CD14-positive monocyte (primary cell): ENCODE data around the gene CALR. TPM values are rescaled to one million over a fixed set of nuclear protein-coding genes. Genes with fewer than 3 reads are reported as not detected.

ENCODE experiments used
- DNase-seq, 3 donors: peaks; one replicate each; pipeline ENCODE4 v3.0.0-alpha.2; 2011 to 2022
- H2AFZ ChIP-seq: 2 replicates; pipeline ENCODE4 v1.6.0; 2012; ENCODE audit warnings: mild to moderate bottlenecking, low read depth, low read length, inconsistent platforms; ENCODE audit not compliant: insufficient read depth, poor library complexity, severe bottlenecking
- H3K27ac ChIP-seq, 2 donors: 1 replicate in 1 of 2; 2 replicates in 1 of 2; pipeline ENCODE4 v1.5.1; 2012 to 2013; ENCODE audit warnings: low read length in 2 of 2, control low read depth in 1 of 2, inconsistent platforms in 1 of 2, low read depth in 1 of 2, mild to moderate bottlenecking in 1 of 2
- H3K27me3 ChIP-seq, 2 donors: one replicate each; pipeline versions ENCODE4 v1.6.0 to v1.6.1; 2011 to 2013; ENCODE audit warnings: low read length in 2 of 2; ENCODE audit not compliant: control insufficient read depth in 2 of 2, insufficient read depth in 2 of 2
- H3K36me3 ChIP-seq, 2 donors: replicated peaks in 1 of 2; 1 replicate in 1 of 2; 2 replicates in 1 of 2; pipeline versions ENCODE4 v1.5.1 to v1.6.1; 2012 to 2013; ENCODE audit warnings: low read length in 2 of 2, control low read depth in 1 of 2, inconsistent platforms in 1 of 2, mild to moderate bottlenecking in 1 of 2; ENCODE audit not compliant: insufficient read depth in 2 of 2, control insufficient read depth in 1 of 2
- H3K4me1 ChIP-seq, 2 donors: 1 replicate in 1 of 2; 2 replicates in 1 of 2; pipeline versions ENCODE4 v1.5.1 to v1.6.1; 2012 to 2013; ENCODE audit warnings: low read length in 2 of 2, control low read depth in 1 of 2, inconsistent platforms in 1 of 2, mild to moderate bottlenecking in 1 of 2, moderate library complexity in 1 of 2; ENCODE audit not compliant: insufficient read depth in 2 of 2, control insufficient read depth in 1 of 2
- H3K4me2 ChIP-seq: replicated peaks from 2 replicates; pipeline ENCODE3; 2012; ENCODE audit warnings: low read length, moderate library complexity, mild to moderate bottlenecking; ENCODE audit not compliant: poor library complexity, severe bottlenecking; ENCODE audit errors: extremely low read depth
- H3K4me3 ChIP-seq, 3 experiments: fragments of 200-600 bp in 1 of 3; sonication (generic) in 1 of 3; replicated peaks in 1 of 3; 1 replicate in 2 of 3; 2 replicates in 1 of 3; pipeline ENCODE4 v1.5.1; 2011 to 2013; ENCODE audit warnings: low read length in 3 of 3, mild to moderate bottlenecking in 3 of 3, control low read depth in 2 of 3, low read depth in 2 of 3, inconsistent platforms in 1 of 3, moderate library complexity in 1 of 3
- H3K79me2 ChIP-seq: 2 replicates; pipeline ENCODE4 v1.6.0; 2012; ENCODE audit warnings: mild to moderate bottlenecking, control low read depth, inconsistent platforms, low read length, moderate library complexity; ENCODE audit not compliant: insufficient read depth
- H3K9ac ChIP-seq: 2 replicates; pipeline ENCODE4 v1.6.0; 2017; ENCODE audit warnings: low read length, mild to moderate bottlenecking; ENCODE audit not compliant: insufficient read depth, poor library complexity, severe bottlenecking
- H3K9me3 ChIP-seq, 2 donors: replicated peaks in 1 of 2; 1 replicate in 1 of 2; 2 replicates in 1 of 2; pipeline versions ENCODE4 v1.5.1 to v1.6.1; 2012 to 2013; ENCODE audit warnings: low read length in 2 of 2, control low read depth in 1 of 2; ENCODE audit not compliant: control insufficient read depth in 1 of 2, insufficient read depth in 1 of 2
- H4K20me1 ChIP-seq: 2 replicates; pipeline ENCODE4 v1.6.0; 2012; ENCODE audit warnings: mild to moderate bottlenecking, low read length, control low read depth, moderate library complexity; ENCODE audit not compliant: insufficient read depth
- H3K27ac Mint-ChIP-seq, 7 donors: one replicate each; pipeline ENCODE4 v1.8.0; 2020; ENCODE audit warnings: mild to moderate bottlenecking in 7 of 7, mixed read lengths in 7 of 7, moderate library complexity in 6 of 7, inconsistent platforms in 2 of 7
- H3K27me3 Mint-ChIP-seq, 3 donors: one replicate each; pipeline ENCODE4 v1.8.0; 2021 to 2022; ENCODE audit warnings: low read depth in 3 of 3, mild to moderate bottlenecking in 3 of 3, mixed read lengths in 3 of 3, moderate library complexity in 3 of 3, inconsistent platforms in 1 of 3
- H3K36me3 Mint-ChIP-seq, 2 donors: one replicate each; pipeline ENCODE4 v1.8.0; 2020; ENCODE audit warnings: mixed read lengths in 2 of 2, inconsistent platforms in 1 of 2, mild to moderate bottlenecking in 1 of 2
- H3K4me1 Mint-ChIP-seq: one replicate; pipeline ENCODE4 v1.8.0; 2020; ENCODE audit warnings: mild to moderate bottlenecking, mixed read lengths
- H3K4me3 Mint-ChIP-seq, 2 donors: one replicate each; pipeline ENCODE4 v1.8.0; 2020; ENCODE audit warnings: mild to moderate bottlenecking in 2 of 2, mixed read lengths in 2 of 2, moderate library complexity in 1 of 2
- H3K9me3 Mint-ChIP-seq, 7 donors: one replicate each; pipeline ENCODE4 v1.8.0; 2020 to 2022; ENCODE audit warnings: mixed read lengths in 7 of 7, mild to moderate bottlenecking in 6 of 7, moderate library complexity in 6 of 7, inconsistent platforms in 2 of 7
- WGBS: methylation state at CpG from one replicate; pipeline ENCODE4 v1.1.5; 2013; ENCODE audit warnings: missing lambda C conversion rate; ENCODE audit not compliant: insufficient coverage; 5-methylcytosine and 5-hydroxymethylcytosine counted together
- intact Hi-C, 2 donors: fragments of 100-400 bp; cut with micrococcal nuclease; formaldehyde crosslinking; loops; one replicate each; pipeline versions ENCODE4 v1.15.0 to v1.15.1; 2023
- polyA plus RNA-seq, 3 donors: library from polyadenylated mRNA; depleted of rRNA in 1 of 3; unstranded in 2 of 3; stranded (reverse) in 1 of 3; fragments of 300-500 nt in 2 of 3; fragments of >200 nt in 1 of 3; fragmentation: Illumina TruSeq in 2 of 3; gene quantifications; 1 replicate in 2 of 3; 2 replicates in 1 of 3; pipeline ENCODE4 v1.2.3, GENCODE V29; 2012 to 2021
- TF ChIP-seq, protein P1 (sequence below): fragments of 200-600 bp; IDR thresholded peaks from one replicate; pipeline ENCODE4 v1.8.0; 2022; ENCODE audit warnings: antibody characterized with exemption, mild to moderate bottlenecking

Gene CALR
- polyA plus RNA-seq, 3 donors: 109 to 441 (median 133) TPM

DNA sequence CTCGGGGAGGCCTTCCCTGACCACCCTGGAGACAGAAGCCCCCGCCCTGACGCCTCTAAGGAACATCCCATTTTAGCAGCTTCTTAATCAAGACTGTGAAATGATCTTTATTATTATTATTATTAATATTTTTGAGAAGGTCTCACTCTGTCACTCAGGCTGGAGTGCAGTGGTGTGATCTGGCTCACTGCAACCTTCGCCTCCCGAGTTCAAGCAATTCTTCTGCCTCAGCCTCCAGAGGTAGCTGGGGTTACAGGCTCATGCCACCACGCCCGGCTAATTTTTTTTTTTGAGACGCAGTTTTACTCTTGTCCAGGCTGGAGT, 27.4 kb downstream of the CALR start:
- intact Hi-C loops: loop anchor here in 1 of 2 donors (10.0 kb wide), 1 partner anchor 81 kb away; the partner anchor contains the start of genes DNASE2 and KLF1
- no peaks in the 10 kb centered on the region for H3K79me2 ChIP-seq
- no CpG with 5 or more reads among the region's 8 CpGs for WGBS
- H3K9me3 ChIP-seq: no peaks in the 10 kb centered on the region
- Mint-ChIP-seq H3K27ac (peak overlapping the region in 1 of 7 donors; percentile 54), H3K36me3 (no peaks in the 10 kb centered on the region), H3K9me3 (peaks cover 0 to 2% (median 0%) of the 10 kb centered on the region in 7 donors), H3K4me3 (no peak overlapping the region), H3K4me1 (peaks cover 6% of the 10 kb centered on the region), H3K27me3 (peaks cover 1 to 6% (median 5%) of the 10 kb centered on the region in 3 donors)
- no peaks in the 10 kb centered on the region for H3K36me3 ChIP-seq
- no peaks in the 10 kb centered on the region for H3K27me3 ChIP-seq
- H4K20me1 ChIP-seq: no peaks in the 10 kb centered on the region
- no peak overlapping the region for H3K9ac ChIP-seq
- H3K4me2 ChIP-seq: peak overlapping the region; percentile 98
- TF ChIP-seq, protein P1, sequence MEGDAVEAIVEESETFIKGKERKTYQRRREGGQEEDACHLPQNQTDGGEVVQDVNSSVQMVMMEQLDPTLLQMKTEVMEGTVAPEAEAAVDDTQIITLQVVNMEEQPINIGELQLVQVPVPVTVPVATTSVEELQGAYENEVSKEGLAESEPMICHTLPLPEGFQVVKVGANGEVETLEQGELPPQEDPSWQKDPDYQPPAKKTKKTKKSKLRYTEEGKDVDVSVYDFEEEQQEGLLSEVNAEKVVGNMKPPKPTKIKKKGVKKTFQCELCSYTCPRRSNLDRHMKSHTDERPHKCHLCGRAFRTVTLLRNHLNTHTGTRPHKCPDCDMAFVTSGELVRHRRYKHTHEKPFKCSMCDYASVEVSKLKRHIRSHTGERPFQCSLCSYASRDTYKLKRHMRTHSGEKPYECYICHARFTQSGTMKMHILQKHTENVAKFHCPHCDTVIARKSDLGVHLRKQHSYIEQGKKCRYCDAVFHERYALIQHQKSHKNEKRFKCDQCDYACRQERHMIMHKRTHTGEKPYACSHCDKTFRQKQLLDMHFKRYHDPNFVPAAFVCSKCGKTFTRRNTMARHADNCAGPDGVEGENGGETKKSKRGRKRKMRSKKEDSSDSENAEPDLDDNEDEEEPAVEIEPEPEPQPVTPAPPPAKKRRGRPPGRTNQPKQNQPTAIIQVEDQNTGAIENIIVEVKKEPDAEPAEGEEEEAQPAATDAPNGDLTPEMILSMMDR: no peak
- H2AFZ ChIP-seq: peak overlapping the region; percentile 73
- H3K4me3 ChIP-seq: no peak overlapping the region
- no peak for DNase-seq
- peaks cover 7 to 10% of the 10 kb centered on the region in 2 donors for H3K4me1 ChIP-seq
- no peak overlapping the region for H3K27ac ChIP-seq

DNA sequence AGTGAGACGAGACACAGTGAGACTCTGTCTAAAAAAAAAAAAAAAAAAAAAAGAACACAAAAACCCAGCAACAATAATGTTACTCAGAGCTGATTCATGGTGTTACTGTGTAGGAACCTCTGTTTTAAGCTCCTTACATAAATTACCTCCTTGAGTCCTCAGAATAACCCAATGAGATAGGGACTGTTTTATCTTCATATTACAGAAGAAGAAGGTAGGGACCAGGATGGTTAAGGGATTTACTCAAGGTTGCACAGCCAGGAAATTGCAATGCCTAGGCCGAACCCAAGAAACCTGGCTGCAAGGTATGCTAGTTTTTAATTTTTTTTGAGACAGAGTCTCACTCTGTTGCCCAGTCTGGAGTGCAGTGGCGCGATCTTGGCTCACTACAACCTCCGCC, 29.5 kb downstream of the CALR start:
- Histone ChIP-seq H4K20me1 (no peaks in the 10 kb centered on the region), H3K4me1 (peaks cover 7 to 10% of the 10 kb centered on the region in 2 donors), H3K79me2 (no peaks in the 10 kb centered on the region), H3K27me3 (no peaks in the 10 kb centered on the region), H3K27ac (no peak overlapping the region), H3K4me2 (no peak overlapping the region), H3K36me3 (no peaks in the 10 kb centered on the region), H3K9ac (no peak overlapping the region), H3K9me3 (no peaks in the 10 kb centered on the region), H3K4me3 (no peak overlapping the region), H2AFZ (no peak overlapping the region)
- no peak for DNase-seq
- Mint-ChIP-seq H3K27ac (no peak overlapping the region), H3K27me3 (peaks cover 0 to 3% (median 2%) of the 10 kb centered on the region in 3 donors), H3K36me3 (no peaks in the 10 kb centered on the region), H3K4me1 (peaks cover 6% of the 10 kb centered on the region), H3K4me3 (no peak overlapping the region), H3K9me3 (peaks cover 0 to 2% (median 0%) of the 10 kb centered on the region in 7 donors)
- 80% methylated on average over 1 of the region's 5 CpGs for WGBS
- intact Hi-C loops: loop anchor here in 1 of 2 donors (10.0 kb wide), 1 partner anchor 83 kb away; the partner anchor contains the start of genes DNASE2 and KLF1
- TF ChIP-seq, protein P1: no peak
